B cell (primary cell): ENCODE data around the gene PSMD11. TPM values are rescaled to one million over a fixed set of nuclear protein-coding genes. Genes with fewer than 3 reads are reported as not detected.

ENCODE experiments used
- ATAC-seq: fragments of 200-7000 bp; cut with Tn5 transposase; one replicate; pipeline ENCODE4 v1.10.0; 2021; ENCODE audit warnings: low read depth, mild to moderate bottlenecking, moderate number of reproducible peaks, moderate library complexity
- CTCF ChIA-PET: fragments of 350-600 bp; sonication (Branson Sonifier 250); formaldehyde crosslinking; loops from one replicate; lab custom pipeline; 2021; ENCODE audit warnings: antibody characterized with exemption, inconsistent platforms; lab: Charles Lee
- POLR2A ChIA-PET: fragments of 350-600 bp; sonication (Branson Sonifier 250); formaldehyde crosslinking; loops from one replicate; lab custom pipeline; 2021; ENCODE audit warnings: antibody characterized with exemption; lab: Charles Lee
- DNase-seq: peaks from one replicate; pipeline ENCODE4 v3.0.0; 2013
- H2AFZ ChIP-seq: 2 replicates; pipeline ENCODE4 v1.6.1; 2012; ENCODE audit warnings: mild to moderate bottlenecking, low read depth, low read length; ENCODE audit not compliant: insufficient read depth, poor library complexity, severe bottlenecking
- H3K27ac ChIP-seq, 2 donors: 1 replicate in 1 of 2; 2 replicates in 1 of 2; pipeline ENCODE4 v1.5.1; 2012 to 2013; ENCODE audit warnings: low read length in 2 of 2, mild to moderate bottlenecking in 2 of 2, moderate library complexity in 1 of 2
- H3K27me3 ChIP-seq, 4 experiments: fragments of 200-600 bp in 1 of 4; sonication (generic) in 1 of 4; replicated peaks in 1 of 4; 1 replicate in 2 of 4; 2 replicates in 2 of 4; pipeline versions ENCODE4 v1.6.1 to v1.7.0; 2013 to 2016; ENCODE audit warnings: low read length in 3 of 4, mild to moderate bottlenecking in 2 of 4, mixed read lengths in 1 of 4, moderate library complexity in 1 of 4; ENCODE audit not compliant: insufficient read depth in 4 of 4, control insufficient read depth in 3 of 4; ENCODE audit errors: control extremely low read depth in 1 of 4
- H3K36me3 ChIP-seq, 2 experiments: replicated peaks in 1 of 2; 1 replicate in 1 of 2; 2 replicates in 1 of 2; pipeline versions ENCODE4 v1.6.1 to v1.7.1; 2013; ENCODE audit warnings: low read length in 1 of 2; ENCODE audit not compliant: insufficient read depth in 2 of 2, control insufficient read depth in 1 of 2; ENCODE audit errors: control extremely low read depth in 1 of 2, extremely low read depth in 1 of 2
- H3K4me1 ChIP-seq, 2 donors: fragments of 200-600 bp in 1 of 2; sonication (generic) in 1 of 2; 1 replicate in 1 of 2; 2 replicates in 1 of 2; pipeline versions ENCODE4 v1.5.1 to v1.6.1; 2013 to 2017; ENCODE audit warnings: low read length in 2 of 2; ENCODE audit not compliant: control insufficient read depth in 2 of 2, insufficient read depth in 2 of 2
- H3K4me2 ChIP-seq: replicated peaks from 2 replicates; pipeline ENCODE3; 2012; ENCODE audit warnings: mild to moderate bottlenecking, low read depth, low read length; ENCODE audit not compliant: poor library complexity, severe bottlenecking
- H3K4me3 ChIP-seq, 5 experiments: fragments of 200-600 bp in 1 of 5; sonication (generic) in 1 of 5; 1 replicate in 3 of 5; 2 replicates in 2 of 5; pipeline versions ENCODE4 v1.5.1 to v1.7.0; 2011 to 2016; ENCODE audit warnings: low read length in 4 of 5, mild to moderate bottlenecking in 4 of 5, low read depth in 2 of 5, control low read depth in 1 of 5, moderate library complexity in 1 of 5; ENCODE audit not compliant: insufficient read depth in 1 of 5; ENCODE audit errors: control extremely low read depth in 1 of 5, extremely low read depth in 1 of 5
- H3K79me2 ChIP-seq: fragments of 200-600 bp; sonication (generic); one replicate; pipeline ENCODE4 v1.6.0; 2016; ENCODE audit warnings: low read length; ENCODE audit not compliant: control insufficient read depth, insufficient read depth
- H3K9ac ChIP-seq: fragments of 200-600 bp; sonication (generic); 2 replicates; pipeline ENCODE4 v1.6.1; 2017; ENCODE audit warnings: mild to moderate bottlenecking, low read length, moderate library complexity
- H3K9me3 ChIP-seq, 3 donors: one replicate each; pipeline versions ENCODE4 v1.6.1 to v1.7.1; 2013; ENCODE audit warnings: low read length in 2 of 3; ENCODE audit not compliant: control insufficient read depth in 2 of 3, insufficient read depth in 1 of 3; ENCODE audit errors: control extremely low read depth in 1 of 3
- H4K20me1 ChIP-seq: 2 replicates; pipeline ENCODE4 v1.6.0; 2012; ENCODE audit warnings: mild to moderate bottlenecking, low read length; ENCODE audit not compliant: insufficient read depth, control insufficient read depth, poor library complexity, severe bottlenecking
- H3K27ac Mint-ChIP-seq: one replicate; pipeline ENCODE4 v1.8.0; 2021; ENCODE audit warnings: mixed read lengths
- H3K27me3 Mint-ChIP-seq: one replicate; pipeline ENCODE4 v1.8.0; 2021; ENCODE audit warnings: mixed read lengths
- H3K4me1 Mint-ChIP-seq: one replicate; pipeline ENCODE4 v1.8.0; 2021; ENCODE audit warnings: mixed read lengths
- H3K4me3 Mint-ChIP-seq: one replicate; pipeline ENCODE4 v1.8.0; 2021; ENCODE audit warnings: mixed read lengths
- H3K9me3 Mint-ChIP-seq: one replicate; pipeline ENCODE4 v1.8.0; 2022; ENCODE audit warnings: mixed read lengths; ENCODE audit not compliant: insufficient read depth
- EZH2 ChIP-seq: IDR thresholded peaks from 2 replicates; pipeline ENCODE4 v1.6.1; 2012; ENCODE audit warnings: borderline replicate concordance, low read depth, mild to moderate bottlenecking, moderate library complexity, low read length; ENCODE audit not compliant: insufficient read depth, poor library complexity, severe bottlenecking
- WGBS: methylation state at CpG from one replicate; pipeline ENCODE4 v1.1.5; 2013; ENCODE audit warnings: missing lambda C conversion rate; ENCODE audit not compliant: insufficient coverage; 5-methylcytosine and 5-hydroxymethylcytosine counted together
- intact Hi-C: fragments of 100-400 bp; cut with micrococcal nuclease; formaldehyde crosslinking; loops from one replicate; pipeline ENCODE4 v1.10.0; 2022
- polyA plus RNA-seq: library from polyadenylated mRNA; depleted of rRNA; stranded (reverse); fragments of >200 nt; gene quantifications from 2 replicates; pipeline ENCODE4 v1.2.3, GENCODE V29; 2012
- total RNA-seq, 2 donors: library from RNA; stranded (reverse); fragments of 120-200 nt in 1 of 2; gene quantifications; 1 replicate in 1 of 2; 2 replicates in 1 of 2; pipeline versions ENCODE4 v1.2.3 to v1.2.4, GENCODE V29; 2013 to 2022
- TF ChIP-seq, protein P1 (sequence below): fragments of 200-600 bp; IDR thresholded peaks from one replicate; pipeline ENCODE4 v1.8.0; 2022; ENCODE audit warnings: antibody characterized with exemption, mild to moderate bottlenecking

PSMD11 gene
- total and polyA plus RNA-seq, 2 donors (not counting 1 experiment from before 2014, with no cell fraction given) = 23.8 to 73.4 TPM

DNA sequence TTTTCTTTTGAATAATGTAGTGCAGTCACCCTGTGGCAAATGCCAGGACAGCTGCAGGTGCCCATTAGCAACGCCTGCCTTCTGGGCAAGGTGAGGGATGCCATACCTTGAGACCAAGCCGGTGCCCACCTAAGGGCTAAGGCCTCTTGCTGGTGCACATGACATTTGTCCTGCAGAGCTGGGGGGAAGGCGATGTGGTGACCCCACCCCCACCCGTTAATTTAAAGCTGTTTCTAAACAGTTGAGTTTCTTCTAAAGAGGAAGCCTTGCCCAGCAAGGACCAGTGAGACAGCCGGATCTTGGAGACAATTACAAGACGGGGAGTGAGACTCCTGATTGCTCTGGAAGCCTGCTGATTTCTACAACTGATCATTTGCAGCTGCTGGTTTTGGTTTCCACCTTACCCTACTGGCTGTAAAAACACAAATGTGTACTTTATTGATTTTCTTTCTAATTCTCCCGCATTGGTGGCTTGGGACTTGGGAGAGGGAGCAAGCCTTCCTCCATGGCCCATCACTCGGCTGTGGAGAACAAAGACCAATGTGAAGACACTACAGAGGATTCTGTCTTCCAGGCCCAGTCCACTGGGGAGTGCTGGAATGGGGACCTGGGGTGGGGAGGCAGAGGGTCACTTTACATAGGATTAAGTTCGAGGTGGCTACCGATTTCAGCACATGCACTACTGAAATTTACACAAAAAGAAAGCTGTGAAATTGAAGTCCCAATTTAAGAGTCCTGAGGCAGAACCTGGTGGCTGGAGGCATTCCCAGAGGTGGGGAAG lies 45.2 kb downstream of the PSMD11 start:
- DNase-seq = no peak
- Histone ChIP-seq H3K4me2 (peak overlapping the region; percentile 96), H3K27ac (peak overlapping the region in 1 of 2 donors; percentile 46), H3K36me3 (peaks cover 0 to 12% of the 10 kb centered on the region in 2 experiments), H3K9ac (peak overlapping the region; percentile 71), H3K27me3 (no peaks in the 10 kb centered on the region), H3K9me3 (peaks cover 0 to 2% (median 0%) of the 10 kb centered on the region in 3 donors), H3K4me1 (peaks cover 72 to 74% of the 10 kb centered on the region in 2 donors), H3K79me2 (peaks cover 45% of the 10 kb centered on the region), H2AFZ (no peak overlapping the region), H3K4me3 (peak overlapping the region in 3 of 5 experiments; percentile 22 to 68 (median 25)), H4K20me1 (peaks cover 11% of the 10 kb centered on the region)
- POLR2A ChIA-PET = interaction anchor here (0.6 to 1.8 kb wide), 3 partner anchors 14 to 34 kb away, joined by 3 to 13 read pairs (median 3); no protein-coding TSS in a partner anchor
- peaks cover 73% of the 10 kb centered on the region for H3K4me1 Mint-ChIP-seq
- TF ChIP-seq, protein P1, sequence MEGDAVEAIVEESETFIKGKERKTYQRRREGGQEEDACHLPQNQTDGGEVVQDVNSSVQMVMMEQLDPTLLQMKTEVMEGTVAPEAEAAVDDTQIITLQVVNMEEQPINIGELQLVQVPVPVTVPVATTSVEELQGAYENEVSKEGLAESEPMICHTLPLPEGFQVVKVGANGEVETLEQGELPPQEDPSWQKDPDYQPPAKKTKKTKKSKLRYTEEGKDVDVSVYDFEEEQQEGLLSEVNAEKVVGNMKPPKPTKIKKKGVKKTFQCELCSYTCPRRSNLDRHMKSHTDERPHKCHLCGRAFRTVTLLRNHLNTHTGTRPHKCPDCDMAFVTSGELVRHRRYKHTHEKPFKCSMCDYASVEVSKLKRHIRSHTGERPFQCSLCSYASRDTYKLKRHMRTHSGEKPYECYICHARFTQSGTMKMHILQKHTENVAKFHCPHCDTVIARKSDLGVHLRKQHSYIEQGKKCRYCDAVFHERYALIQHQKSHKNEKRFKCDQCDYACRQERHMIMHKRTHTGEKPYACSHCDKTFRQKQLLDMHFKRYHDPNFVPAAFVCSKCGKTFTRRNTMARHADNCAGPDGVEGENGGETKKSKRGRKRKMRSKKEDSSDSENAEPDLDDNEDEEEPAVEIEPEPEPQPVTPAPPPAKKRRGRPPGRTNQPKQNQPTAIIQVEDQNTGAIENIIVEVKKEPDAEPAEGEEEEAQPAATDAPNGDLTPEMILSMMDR = no peak
- TF ChIP-seq EZH2 = no peak
- CTCF ChIA-PET = interaction anchor here (0.7 to 10.2 kb wide), 7 partner anchors 26 to 116 kb away, joined by 3 to 139 read pairs (median 4); no protein-coding TSS in a partner anchor
- ATAC-seq = no peak
- WGBS = 80% methylated on average over 7 of the region's 10 CpGs
- no peaks in the 10 kb centered on the region for H3K9me3 Mint-ChIP-seq
- H3K27ac Mint-ChIP-seq = peak overlapping the region; percentile 83
- no peaks in the 10 kb centered on the region for H3K27me3 Mint-ChIP-seq
- H3K4me3 Mint-ChIP-seq = peak overlapping the region; percentile 90
- intact Hi-C loops = loop anchor here (2.0 to 10.0 kb wide), 2 partner anchors 69 to 385 kb away; partner anchors contain the start of gene MYO1D

DNA sequence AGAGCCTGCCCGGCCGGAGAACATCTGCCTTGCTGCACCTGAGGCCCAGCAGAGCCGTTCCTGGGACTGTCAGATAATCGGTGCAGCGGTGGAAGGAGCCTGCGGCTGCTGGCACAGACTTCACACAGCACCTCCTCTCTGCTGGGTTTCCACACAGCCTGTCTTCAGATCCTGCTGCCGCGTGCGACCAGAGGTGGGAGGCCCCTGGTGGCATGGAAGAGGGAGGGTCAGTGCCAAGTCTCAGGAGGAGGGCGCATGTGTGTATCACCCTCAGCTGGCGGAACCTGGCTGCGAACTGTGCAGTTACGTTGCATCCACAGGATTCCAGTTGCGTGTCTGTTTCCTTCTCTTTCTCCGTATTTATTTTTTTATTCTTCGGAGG lies 45.8 kb downstream of the PSMD11 start:
- H3K4me3 Mint-ChIP-seq = peak overlapping the region; percentile 90
- Histone ChIP-seq H3K4me1 (peaks cover 78 to 80% of the 10 kb centered on the region in 2 donors), H3K9ac (no peak overlapping the region), H3K79me2 (peaks cover 45% of the 10 kb centered on the region), H3K36me3 (peaks cover 0 to 12% of the 10 kb centered on the region in 2 experiments), H2AFZ (peak overlapping the region; percentile 2), H3K27me3 (no peaks in the 10 kb centered on the region), H3K9me3 (peaks cover 0 to 5% (median 0%) of the 10 kb centered on the region in 3 donors), H4K20me1 (peaks cover 11% of the 10 kb centered on the region), H3K4me3 (peak overlapping the region in 2 of 5 experiments; percentile 3 to 25), H3K4me2 (peak overlapping the region; percentile 96), H3K27ac (no peak overlapping the region)
- ATAC-seq (no peak), DNase-seq (no peak)
- POLR2A ChIA-PET = interaction anchor here (2.5 kb wide), 1 partner anchor 33 kb away, joined by 9 read pairs; no protein-coding TSS in a partner anchor
- H3K4me1 Mint-ChIP-seq = peaks cover 79% of the 10 kb centered on the region
- no peaks in the 10 kb centered on the region for H3K9me3 Mint-ChIP-seq
- TF ChIP-seq, protein P1 = no peak
- no peak for TF ChIP-seq EZH2
- intact Hi-C loops = no loop called here
- H3K27ac Mint-ChIP-seq = peak overlapping the region; percentile 59
- CTCF ChIA-PET = interaction anchor here (1.2 to 10.2 kb wide), 4 partner anchors 27 to 118 kb away, joined by 3 to 74 read pairs (median 6); no protein-coding TSS in a partner anchor
- no peaks in the 10 kb centered on the region for H3K27me3 Mint-ChIP-seq
- 80% methylated on average over 10 of the region's 16 CpGs for WGBS
